Measurements from ENCODE around the gene USP25.

The USP25 gene

GRCh38 chr21:15751037-15751436, 21.3 kb downstream of the USP25 start:
- TF ChIP-seq, protein P1, sequence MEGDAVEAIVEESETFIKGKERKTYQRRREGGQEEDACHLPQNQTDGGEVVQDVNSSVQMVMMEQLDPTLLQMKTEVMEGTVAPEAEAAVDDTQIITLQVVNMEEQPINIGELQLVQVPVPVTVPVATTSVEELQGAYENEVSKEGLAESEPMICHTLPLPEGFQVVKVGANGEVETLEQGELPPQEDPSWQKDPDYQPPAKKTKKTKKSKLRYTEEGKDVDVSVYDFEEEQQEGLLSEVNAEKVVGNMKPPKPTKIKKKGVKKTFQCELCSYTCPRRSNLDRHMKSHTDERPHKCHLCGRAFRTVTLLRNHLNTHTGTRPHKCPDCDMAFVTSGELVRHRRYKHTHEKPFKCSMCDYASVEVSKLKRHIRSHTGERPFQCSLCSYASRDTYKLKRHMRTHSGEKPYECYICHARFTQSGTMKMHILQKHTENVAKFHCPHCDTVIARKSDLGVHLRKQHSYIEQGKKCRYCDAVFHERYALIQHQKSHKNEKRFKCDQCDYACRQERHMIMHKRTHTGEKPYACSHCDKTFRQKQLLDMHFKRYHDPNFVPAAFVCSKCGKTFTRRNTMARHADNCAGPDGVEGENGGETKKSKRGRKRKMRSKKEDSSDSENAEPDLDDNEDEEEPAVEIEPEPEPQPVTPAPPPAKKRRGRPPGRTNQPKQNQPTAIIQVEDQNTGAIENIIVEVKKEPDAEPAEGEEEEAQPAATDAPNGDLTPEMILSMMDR (IDR thresholded peaks at IDR 0.05; ENCODE audit: low read depth, low read length): no peak
- H3K27ac ChIP-seq: no peak overlapping the region

DNA sequence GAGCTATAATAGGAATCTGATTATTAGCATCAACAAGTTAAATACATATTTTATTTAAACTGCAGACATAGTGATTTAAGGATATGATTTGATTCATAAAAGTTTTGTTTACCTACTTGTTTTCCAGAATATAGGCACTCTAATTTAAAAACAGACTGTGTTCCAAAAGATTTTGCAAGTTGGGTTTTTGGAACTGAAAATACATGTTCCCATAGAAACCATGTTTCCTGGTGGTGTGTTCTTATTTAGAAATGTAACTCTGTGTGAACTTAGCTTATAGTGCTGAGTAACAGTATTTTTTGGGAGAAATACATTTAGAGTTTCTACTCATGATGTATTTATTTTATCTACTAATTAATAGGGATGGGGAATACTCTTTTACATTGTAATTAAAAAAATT, 21.8 kb downstream of the USP25 start:
- Histone ChIP-seq H3K36me3 (no peaks in the 10 kb centered on the region), H3K4me3 (ENCODE audit: low read depth, low read length) (no peak overlapping the region), H3K27me3 (ENCODE audit: insufficient read depth, low read depth, severe bottlenecking) (no peaks in the 10 kb centered on the region), H3K27ac (no peak overlapping the region), H3K9me3 (ENCODE audit: severe bottlenecking) (no peaks in the 10 kb centered on the region)
- TF ChIP-seq, protein P1 (IDR thresholded peaks at IDR 0.05; ENCODE audit: low read depth, low read length): no peak
- no peak for DNase-seq

More at GRCh38 chr21:15751037-15751436, 21.3 kb downstream of the USP25 start:
- H3K4me3 ChIP-seq (ENCODE audit: low read depth, low read length): no peak overlapping the region
- H3K36me3 ChIP-seq: no peaks in the 10 kb centered on the region
- no peak for DNase-seq
- no peaks in the 10 kb centered on the region for H3K9me3 ChIP-seq (ENCODE audit: severe bottlenecking)
- H3K27me3 ChIP-seq (ENCODE audit: insufficient read depth, low read depth, severe bottlenecking): no peaks in the 10 kb centered on the region

- H3K4me3 ChIP-seq (ENCODE audit: low read depth, low read length): no peak overlapping the region
- no peak for DNase-seq
Observed at GRCh38 chr21:15752763-15753407, 23.1 kb downstream of the USP25 start.

DNA sequence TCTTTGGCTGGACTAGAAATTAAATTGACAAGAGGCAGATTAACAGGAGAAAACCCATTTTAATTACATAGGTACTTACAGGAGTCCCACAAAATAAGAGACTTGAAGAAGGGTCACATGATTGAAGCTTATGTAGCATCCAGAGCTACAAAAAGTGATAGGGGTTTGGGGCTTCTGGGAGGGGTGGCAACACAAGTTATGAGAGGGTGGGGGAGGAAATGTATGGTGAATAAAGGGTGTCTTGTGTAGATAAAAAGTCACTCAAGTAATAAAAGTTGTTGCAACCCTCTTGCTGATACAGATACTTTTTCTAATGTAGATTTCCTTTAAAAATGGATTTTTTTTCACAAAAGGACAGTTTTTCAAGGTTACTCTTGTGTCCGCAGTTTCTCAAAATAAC, 24.0 kb downstream of the USP25 start:
- no peaks in the 10 kb centered on the region for H3K36me3 ChIP-seq
- no peak for DNase-seq
- TF ChIP-seq, protein P1 (IDR thresholded peaks at IDR 0.05; ENCODE audit: low read depth, low read length): no peak
- H3K4me3 ChIP-seq (ENCODE audit: low read depth, low read length): no peak overlapping the region
- no peaks in the 10 kb centered on the region for H3K27me3 ChIP-seq (ENCODE audit: insufficient read depth, low read depth, severe bottlenecking)
- H3K9me3 ChIP-seq (ENCODE audit: severe bottlenecking): no peaks in the 10 kb centered on the region
- no peak overlapping the region for H3K27ac ChIP-seq

More at GRCh38 chr21:15752763-15753407, 23.1 kb downstream of the USP25 start:
- no peaks in the 10 kb centered on the region for H3K36me3 ChIP-seq
- no peak overlapping the region for H3K27ac ChIP-seq
- no peaks in the 10 kb centered on the region for H3K27me3 ChIP-seq (ENCODE audit: insufficient read depth, low read depth, severe bottlenecking)
- H3K9me3 ChIP-seq (ENCODE audit: severe bottlenecking): no peaks in the 10 kb centered on the region
- TF ChIP-seq, protein P1 (IDR thresholded peaks at IDR 0.05; ENCODE audit: low read depth, low read length): no peak

GRCh38 chr21:15754640-15755039, 24.9 kb downstream of the USP25 start:
- Histone ChIP-seq H3K27ac (no peak overlapping the region), H3K4me3 (ENCODE audit: low read depth, low read length) (no peak overlapping the region), H3K36me3 (no peaks in the 10 kb centered on the region), H3K27me3 (ENCODE audit: insufficient read depth, low read depth, severe bottlenecking) (no peaks in the 10 kb centered on the region), H3K9me3 (ENCODE audit: severe bottlenecking) (no peaks in the 10 kb centered on the region)
- TF ChIP-seq, protein P1 (IDR thresholded peaks at IDR 0.05; ENCODE audit: low read depth, low read length): no peak
- DNase-seq: no peak

- TF ChIP-seq, protein P1 (IDR thresholded peaks at IDR 0.05; ENCODE audit: low read depth, low read length): no peak
- Histone ChIP-seq H3K27me3 (ENCODE audit: insufficient read depth, low read depth, severe bottlenecking) (no peaks in the 10 kb centered on the region), H3K4me3 (ENCODE audit: low read depth, low read length) (no peak overlapping the region), H3K27ac (no peak overlapping the region), H3K36me3 (no peaks in the 10 kb centered on the region), H3K9me3 (ENCODE audit: severe bottlenecking) (no peaks in the 10 kb centered on the region)
- no peak for DNase-seq
Observed at GRCh38 chr21:15755125-15755524, 25.3 kb downstream of the USP25 start.

Data from WERI-Rb-1 (cell line).